Right atrium auricular region (tissue), 2 donors: ENCODE data around the gene S100A3. TPM values are rescaled to one million over a fixed set of nuclear protein-coding genes. Genes with fewer than 3 reads are reported as not detected.

Experiments
- DNase-seq: peaks from one replicate; pipeline ENCODE4 v3.0.0-alpha.2; 2019; ENCODE audit warnings: low spot score
- H3K27ac ChIP-seq, 2 donors: fragments of 200-600 bp; sonication (generic); 1 replicate in 1 of 2; 2 replicates in 1 of 2; pipeline ENCODE4 v1.5.1; 2016 to 2019
- H3K27me3 ChIP-seq, 2 donors: fragments of 200-600 bp; sonication (generic); one replicate each; pipeline versions ENCODE4 v1.5.1 to v1.6.0; 2017 to 2019
- H3K36me3 ChIP-seq: fragments of 200-600 bp; sonication (generic); one replicate; pipeline ENCODE4 v1.5.1; 2016
- H3K4me1 ChIP-seq, 2 donors: fragments of 200-600 bp; sonication (generic); one replicate each; pipeline versions ENCODE4 v1.5.1 to v1.6.0; 2017 to 2019
- H3K4me3 ChIP-seq, 2 donors: fragments of 200-600 bp; sonication (generic); 1 replicate in 1 of 2; 2 replicates in 1 of 2; pipeline ENCODE4 v1.5.1; 2017 to 2019; ENCODE audit warnings: mild to moderate bottlenecking in 1 of 2, moderate library complexity in 1 of 2
- H3K9me3 ChIP-seq, 2 donors: fragments of 200-600 bp; sonication (generic); one replicate each; pipeline ENCODE4 v1.5.1; 2019
- CTCF ChIP-seq, 2 donors: fragments of 200-600 bp; sonication (generic); IDR thresholded peaks; one replicate each; pipeline ENCODE4 v1.5.1; 2019; ENCODE audit warnings: antibody characterized with exemption in 2 of 2
- total RNA-seq, 2 donors: library from RNA; depleted of rRNA; stranded (reverse); fragments of >200 nt; gene quantifications; one replicate each; pipeline ENCODE4 v1.1.0, GENCODE V29; 2016

The S100A3 gene
- total RNA-seq, 2 donors from 2014 or later: 1.8 to 3.4 TPM

GRCh38 chr1:153536671-153537375 is 12.2 kb downstream of the S100A3 start:
- Histone ChIP-seq H3K4me3 (peak overlapping the region; percentile 67 to 74), H3K9me3 (no peaks in the 10 kb centered on the region), H3K4me1 (peaks cover 0 to 38% of the 10 kb centered on the region in 2 donors), H3K27ac (peak overlapping the region; percentile 97), H3K36me3 (no peaks in the 10 kb centered on the region), H3K27me3 (no peaks in the 10 kb centered on the region)
- DNase-seq: no peak
- no peak for TF ChIP-seq CTCF (IDR thresholded peaks at IDR 0.05)

GRCh38 chr1:153536012-153536670 is 12.9 kb downstream of the S100A3 start:
- TF ChIP-seq CTCF (IDR thresholded peaks at IDR 0.05): no peak
- H3K27ac ChIP-seq: peak overlapping the region; percentile 97
- DNase-seq: peak; percentile 94
- H3K4me1 ChIP-seq: peaks cover 0 to 38% of the 10 kb centered on the region in 2 donors
- H3K36me3 ChIP-seq: no peaks in the 10 kb centered on the region
- H3K9me3 ChIP-seq: no peaks in the 10 kb centered on the region
- H3K27me3 ChIP-seq: no peaks in the 10 kb centered on the region
- peak overlapping the region; percentile 67 to 74 for H3K4me3 ChIP-seq

- no peaks in the 10 kb centered on the region for H3K36me3 ChIP-seq
- H3K27me3 ChIP-seq: no peaks in the 10 kb centered on the region
- H3K4me1 ChIP-seq: peaks cover 0 to 38% of the 10 kb centered on the region in 2 donors
- TF ChIP-seq CTCF (IDR thresholded peaks at IDR 0.05): no peak
- H3K9me3 ChIP-seq: no peaks in the 10 kb centered on the region
- H3K4me3 ChIP-seq: peak within 1 kb of the TSS; percentile 67 to 74
- peak; percentile 85 for DNase-seq
- peak within 1 kb of the TSS; percentile 97 for H3K27ac ChIP-seq
Observed at GRCh38 chr1:153535242-153536011, 13.6 kb downstream of the S100A3 start, which contains the start of gene S100A6. Gene S100A6, minus strand, starts transcription at chr1:153535991. Its CDS starts 652 bp downstream, at chr1:153535339.

- DNase-seq: no peak
- H3K36me3 ChIP-seq: no peaks in the 10 kb centered on the region
- H3K4me3 ChIP-seq: peak overlapping the region; percentile 67 to 74
- H3K9me3 ChIP-seq: no peaks in the 10 kb centered on the region
- peak overlapping the region; percentile 97 for H3K27ac ChIP-seq
- H3K27me3 ChIP-seq: no peaks in the 10 kb centered on the region
- TF ChIP-seq CTCF (IDR thresholded peaks at IDR 0.05): no peak
- peaks cover 0 to 38% of the 10 kb centered on the region in 2 donors for H3K4me1 ChIP-seq
Observed at GRCh38 chr1:153534925-153535241, 14.2 kb downstream of the S100A3 start.

- Histone ChIP-seq H3K27me3 (no peaks in the 10 kb centered on the region), H3K9me3 (no peaks in the 10 kb centered on the region), H3K27ac (peak overlapping the region; percentile 97), H3K4me1 (peaks cover 0 to 38% of the 10 kb centered on the region in 2 donors), H3K36me3 (no peaks in the 10 kb centered on the region), H3K4me3 (peak overlapping the region; percentile 67 to 74)
- no peak for TF ChIP-seq CTCF (IDR thresholded peaks at IDR 0.05)
- no peak for DNase-seq
Observed at GRCh38 chr1:153534226-153534924, 14.7 kb downstream of the S100A3 start.
